GM06990 (cell line): ENCODE results near the gene CDK5RAP2.
A peak's percentile ranks its signal among the peaks of the same experiment; 100 is the strongest.

Experiments
- DNase-seq: peaks from one replicate; pipeline ENCODE4 v3.0.0-alpha.2; 2011; ENCODE audit not compliant: insufficient read length; ENCODE audit errors: extremely low read depth
- H3K27me3 ChIP-seq: replicated peaks from 2 replicates; pipeline ENCODE4 v1.6.0; 2011; ENCODE audit warnings: low read length; ENCODE audit not compliant: control insufficient read depth, insufficient read depth
- H3K36me3 ChIP-seq: 2 replicates; pipeline ENCODE4 v1.5.1; 2011; ENCODE audit warnings: low read length; ENCODE audit not compliant: control insufficient read depth, insufficient read depth
- H3K4me3 ChIP-seq: replicated peaks from 2 replicates; pipeline ENCODE4 v1.5.1; 2011; ENCODE audit warnings: low read depth, mild to moderate bottlenecking, control low read depth, low read length
- TF ChIP-seq, protein P1 (sequence below): IDR thresholded peaks from 2 replicates; pipeline ENCODE4 v1.5.1; 2011; ENCODE audit warnings: low read length, control low read depth, mild to moderate bottlenecking, inconsistent platforms; ENCODE audit not compliant: insufficient read depth, poor library complexity, severe bottlenecking

The CDK5RAP2 gene

DNA sequence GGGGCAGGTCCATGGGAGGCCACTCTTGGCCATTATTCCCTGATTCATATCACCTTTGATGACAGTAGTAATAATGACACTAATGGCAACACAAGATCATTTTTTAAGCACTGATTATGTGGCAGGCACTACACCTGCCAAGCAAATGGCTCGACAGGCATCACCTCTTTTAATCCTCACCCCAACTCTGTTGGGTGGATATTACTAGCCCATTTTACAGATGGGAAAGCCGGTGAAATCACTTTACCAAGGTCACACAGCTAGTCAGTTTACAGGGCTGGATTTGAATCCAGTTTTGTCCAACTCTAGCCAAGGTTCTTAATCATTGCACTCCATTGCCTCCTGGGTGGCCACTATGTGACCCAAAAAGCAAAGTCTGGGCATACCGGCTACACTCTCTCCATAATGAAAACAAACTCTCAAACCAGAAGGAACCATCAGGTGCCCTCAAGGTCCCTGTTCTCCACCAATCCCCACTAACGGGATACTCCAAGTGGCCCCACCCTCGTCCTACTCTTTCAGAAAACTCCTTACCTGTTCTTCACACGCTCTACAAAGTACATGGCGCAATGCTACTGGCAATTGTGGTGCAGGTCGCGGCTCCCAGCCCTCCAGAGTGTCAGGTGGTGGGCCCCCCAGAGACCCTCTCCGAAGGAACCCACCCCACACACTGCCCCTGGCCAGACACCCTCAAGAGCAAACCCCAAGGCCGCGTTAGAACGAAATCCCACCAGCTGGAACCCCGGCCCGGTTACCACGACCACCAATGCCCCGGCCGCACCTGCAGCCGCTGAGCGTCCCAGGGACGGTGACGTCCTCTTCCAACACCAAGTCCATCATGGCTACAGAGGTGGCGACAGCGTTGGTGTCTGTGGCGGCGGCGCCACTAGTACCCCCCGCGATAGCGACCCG is 572 bp downstream of the CDK5RAP2 start:
- no peak for DNase-seq
- H3K36me3 ChIP-seq, result no peaks in the 10 kb centered on the region
- H3K27me3 ChIP-seq, result no peaks in the 10 kb centered on the region
- peak overlapping the region; percentile 95 for H3K4me3 ChIP-seq
- TF ChIP-seq, protein P1, sequence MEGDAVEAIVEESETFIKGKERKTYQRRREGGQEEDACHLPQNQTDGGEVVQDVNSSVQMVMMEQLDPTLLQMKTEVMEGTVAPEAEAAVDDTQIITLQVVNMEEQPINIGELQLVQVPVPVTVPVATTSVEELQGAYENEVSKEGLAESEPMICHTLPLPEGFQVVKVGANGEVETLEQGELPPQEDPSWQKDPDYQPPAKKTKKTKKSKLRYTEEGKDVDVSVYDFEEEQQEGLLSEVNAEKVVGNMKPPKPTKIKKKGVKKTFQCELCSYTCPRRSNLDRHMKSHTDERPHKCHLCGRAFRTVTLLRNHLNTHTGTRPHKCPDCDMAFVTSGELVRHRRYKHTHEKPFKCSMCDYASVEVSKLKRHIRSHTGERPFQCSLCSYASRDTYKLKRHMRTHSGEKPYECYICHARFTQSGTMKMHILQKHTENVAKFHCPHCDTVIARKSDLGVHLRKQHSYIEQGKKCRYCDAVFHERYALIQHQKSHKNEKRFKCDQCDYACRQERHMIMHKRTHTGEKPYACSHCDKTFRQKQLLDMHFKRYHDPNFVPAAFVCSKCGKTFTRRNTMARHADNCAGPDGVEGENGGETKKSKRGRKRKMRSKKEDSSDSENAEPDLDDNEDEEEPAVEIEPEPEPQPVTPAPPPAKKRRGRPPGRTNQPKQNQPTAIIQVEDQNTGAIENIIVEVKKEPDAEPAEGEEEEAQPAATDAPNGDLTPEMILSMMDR, result no peak

DNA sequence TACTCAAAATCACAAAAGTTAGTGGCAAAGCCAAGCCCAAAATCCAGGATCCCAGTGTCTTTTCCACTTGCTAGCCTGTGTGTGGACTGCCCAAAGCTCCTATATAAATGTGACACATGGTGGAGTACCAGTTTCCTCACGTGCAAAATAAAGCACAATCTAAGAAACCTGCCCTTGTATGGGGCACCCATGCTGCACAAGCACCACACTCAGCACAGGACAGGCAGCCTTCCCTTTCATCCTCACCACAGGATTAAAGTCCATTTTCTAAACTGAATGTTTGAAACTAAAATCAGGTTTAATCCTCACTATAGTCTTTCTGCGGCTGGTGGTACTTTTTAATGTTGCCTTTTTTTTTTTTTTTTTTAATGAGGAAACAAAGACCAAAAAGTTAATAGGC is 5.5 kb downstream of the CDK5RAP2 start:
- DNase-seq, result no peak
- H3K27me3 ChIP-seq, result no peaks in the 10 kb centered on the region
- TF ChIP-seq, protein P1, result no peak
- H3K4me3 ChIP-seq, result no peak overlapping the region
- peaks cover 9% of the 10 kb centered on the region for H3K36me3 ChIP-seq

- DNase-seq, result no peak
- H3K36me3 ChIP-seq, result peaks cover 13% of the 10 kb centered on the region
- H3K27me3 ChIP-seq, result no peaks in the 10 kb centered on the region
- H3K4me3 ChIP-seq, result no peak overlapping the region
- TF ChIP-seq, protein P1, result no peak
Observed at GRCh38 chr9:120572472-120572871, 7.5 kb downstream of the CDK5RAP2 start.

- no peaks in the 10 kb centered on the region for H3K27me3 ChIP-seq
- H3K4me3 ChIP-seq, result no peak overlapping the region
- TF ChIP-seq, protein P1, result no peak
- DNase-seq, result no peak
- H3K36me3 ChIP-seq, result peaks cover 13% of the 10 kb centered on the region
Observed at GRCh38 chr9:120571443-120572257, 8.3 kb downstream of the CDK5RAP2 start.

DNA sequence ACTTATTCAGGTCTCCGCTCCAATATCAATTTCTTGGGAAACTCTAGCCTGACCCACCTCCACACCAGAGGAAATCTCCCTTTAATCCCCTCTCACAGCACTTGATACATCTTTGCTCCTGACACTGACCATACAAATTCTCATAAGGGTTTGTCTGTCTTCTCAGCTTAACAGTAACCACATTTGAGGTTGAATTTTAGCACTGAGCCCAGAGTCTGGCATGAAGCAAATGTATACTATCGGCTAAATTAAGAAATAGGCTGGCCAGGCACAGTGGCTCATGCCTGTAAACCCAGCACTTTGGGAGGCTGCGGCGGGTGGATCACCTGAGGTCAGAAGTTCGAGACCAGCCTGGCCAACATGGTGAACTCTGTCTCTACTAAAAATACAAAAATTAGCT is 9.7 kb downstream of the CDK5RAP2 start:
- H3K36me3 ChIP-seq, result peaks cover 17% of the 10 kb centered on the region
- DNase-seq, result no peak
- H3K27me3 ChIP-seq, result no peaks in the 10 kb centered on the region
- TF ChIP-seq, protein P1, result no peak
- H3K4me3 ChIP-seq, result no peak overlapping the region
